KMS-11 (cell line): ENCODE data around the gene MAG.

Source experiments
- H2AFZ ChIP-seq: fragments of 200-600 bp; sonication (generic); 2 replicates; pipeline ENCODE4 v1.6.1; 2016; ENCODE audit warnings: antibody characterized with exemption, mixed run types, low read depth
- H3K27ac ChIP-seq: fragments of 200-600 bp; sonication (generic); 2 replicates; pipeline ENCODE4 v1.6.1; 2016; ENCODE audit warnings: mild to moderate bottlenecking, mixed run types
- H3K27me3 ChIP-seq: fragments of 200-600 bp; sonication (generic); 2 replicates; pipeline ENCODE4 v1.6.1; 2017; ENCODE audit warnings: mild to moderate bottlenecking, low read depth, mixed run types, moderate library complexity; ENCODE audit not compliant: insufficient read depth
- H3K36me3 ChIP-seq: fragments of 200-600 bp; sonication (generic); 2 replicates; pipeline ENCODE4 v1.6.1; 2017; ENCODE audit warnings: mild to moderate bottlenecking, mixed run types; ENCODE audit not compliant: insufficient read depth
- H3K4me1 ChIP-seq: fragments of 200-600 bp; sonication (generic); 2 replicates; pipeline ENCODE4 v1.6.1; 2016; ENCODE audit warnings: mild to moderate bottlenecking, low read depth, mixed run types; ENCODE audit not compliant: poor library complexity, severe bottlenecking
- H3K4me2 ChIP-seq: fragments of 200-600 bp; sonication (generic); 2 replicates; pipeline ENCODE4 v1.7.0; 2016; ENCODE audit warnings: mild to moderate bottlenecking, mixed run types
- H3K4me3 ChIP-seq: fragments of 200-600 bp; sonication (generic); IDR thresholded peaks from 2 replicates; pipeline ENCODE4 v1.6.1; 2017; ENCODE audit warnings: low read depth, low read length, mixed read lengths; ENCODE audit not compliant: insufficient read depth
- H3K79me2 ChIP-seq: fragments of 200-600 bp; sonication (generic); 2 replicates; pipeline ENCODE4 v1.6.1; 2016; ENCODE audit warnings: low read depth, mixed run types; ENCODE audit not compliant: insufficient read depth
- H3K9ac ChIP-seq: fragments of 200-600 bp; sonication (generic); 2 replicates; pipeline ENCODE4 v1.6.1; 2016; ENCODE audit warnings: mild to moderate bottlenecking, mixed run types
- H4K20me1 ChIP-seq: fragments of 200-600 bp; sonication (generic); 2 replicates; pipeline ENCODE4 v1.6.1; 2016; ENCODE audit warnings: mild to moderate bottlenecking, mixed run types; ENCODE audit not compliant: insufficient read depth
- CTCF ChIP-seq: fragments of 200-600 bp; sonication (generic); conservative IDR thresholded peaks from 2 replicates; pipeline ENCODE4 v1.6.1; 2017; ENCODE audit warnings: low read depth, mild to moderate bottlenecking, antibody characterized with exemption, low read length, moderate library complexity, mixed read lengths

Gene MAG

GRCh38 chr19:35265900-35266519, 26.0 kb upstream of the MAG start:
- Histone ChIP-seq H3K9ac (no peak overlapping the region), H3K4me1 (peaks cover 9% of the 10 kb centered on the region), H3K27ac (no peak overlapping the region), H3K4me3 (no peak overlapping the region), H2AFZ (no peak overlapping the region), H3K36me3 (no peaks in the 10 kb centered on the region), H3K79me2 (0 out of 2 replicates have a peak, but pooled peaks cover 10% of the 10 kb centered on the region), H3K27me3 (no peaks in the 10 kb centered on the region), H3K4me2 (peak overlapping the region; percentile 74; the same call in 1 of the 2 replicates), H4K20me1 (no peaks in the 10 kb centered on the region)
- TF ChIP-seq CTCF, result no peak

GRCh38 chr19:35266520-35267352, 25.2 kb upstream of the MAG start:
- TF ChIP-seq CTCF, result no peak
- Histone ChIP-seq H3K79me2 (0 out of 2 replicates have a peak, but pooled peaks cover 10% of the 10 kb centered on the region), H3K4me3 (no peak overlapping the region), H3K4me2 (peak overlapping the region; percentile 74), H3K36me3 (no peaks in the 10 kb centered on the region), H2AFZ (peak overlapping the region; percentile 60), H4K20me1 (no peaks in the 10 kb centered on the region), H3K27ac (peak overlapping the region; percentile 66), H3K27me3 (no peaks in the 10 kb centered on the region), H3K9ac (peak overlapping the region; percentile 95), H3K4me1 (peaks cover 9% of the 10 kb centered on the region)

- TF ChIP-seq CTCF, result no peak
- H3K36me3 ChIP-seq, result no peaks in the 10 kb centered on the region
- peaks cover 9% of the 10 kb centered on the region for H3K4me1 ChIP-seq
- 0 out of 2 replicates have a peak, but pooled peaks cover 10% of the 10 kb centered on the region for H3K79me2 ChIP-seq
- H3K4me2 ChIP-seq, result peak overlapping the region; percentile 74
- no peak overlapping the region for H3K4me3 ChIP-seq
- H2AFZ ChIP-seq, result peak overlapping the region; percentile 60
- H3K9ac ChIP-seq, result peak overlapping the region; percentile 95
- H3K27ac ChIP-seq, result peak overlapping the region; percentile 66
- no peaks in the 10 kb centered on the region for H3K27me3 ChIP-seq
- H4K20me1 ChIP-seq, result no peaks in the 10 kb centered on the region
Measured at GRCh38 chr19:35267353-35267817, 24.6 kb upstream of the MAG start.

- H3K27me3 ChIP-seq, result no peaks in the 10 kb centered on the region
- peak overlapping the region; percentile 66 for H3K27ac ChIP-seq
- no peak for TF ChIP-seq CTCF
- H3K4me1 ChIP-seq, result peaks cover 9% of the 10 kb centered on the region
- H3K79me2 ChIP-seq, result peaks cover 10% of the 10 kb centered on the region; the same call in 1 of the 2 replicates
- H3K36me3 ChIP-seq, result no peaks in the 10 kb centered on the region
- H4K20me1 ChIP-seq, result no peaks in the 10 kb centered on the region
- H2AFZ ChIP-seq, result peak overlapping the region; percentile 60; the same call in 1 of the 2 replicates
- peak overlapping the region; percentile 95 for H3K9ac ChIP-seq
- H3K4me2 ChIP-seq, result peak overlapping the region; percentile 74
- H3K4me3 ChIP-seq, result no peak overlapping the region
Measured at GRCh38 chr19:35267818-35268535, 24.0 kb upstream of the MAG start.
